HCT116 (cell line): ENCODE measurements around the gene TOMM22. TPM values are rescaled to one million over a fixed set of nuclear protein-coding genes. Genes with fewer than 3 reads are reported as not detected.
A peak's percentile ranks its signal among the peaks of the same experiment; 100 is the strongest.

Experiments
- ATAC-seq: fragments of 200-7000 bp; cut with Tn5 transposase; 2 replicates; pipeline ENCODE4 v1.9.1; 2020; ENCODE audit warnings: mild to moderate bottlenecking, moderate library complexity
- BruUV-seq: library from RNA; stranded (reverse); fragments of 400-500 nt; replicated peaks from 2 replicates; lab custom pipeline; 2021; lab: Mats Ljungman, UMichigan
- CTCF ChIA-PET: fragments of 300-600 bp; sonication (Branson Sonifier 250); formaldehyde crosslinking; loops from one replicate; lab custom pipeline; 2021; ENCODE audit warnings: antibody characterized with exemption; lab: Charles Lee
- POLR2A ChIA-PET: fragments of 300-600, 350-600 bp; sonication (Branson Sonifier 250); formaldehyde crosslinking; loops from one replicate; lab custom pipeline; 2021; ENCODE audit warnings: antibody characterized with exemption; lab: Charles Lee
- RAD21 ChIA-PET, 2 experiments: fragments of 300-600 bp; sonication (Branson Sonifier 250); formaldehyde crosslinking; loops; one replicate each; lab custom pipeline; 2023; ENCODE audit warnings: low total read pairs in 2 of 2; ENCODE audit not compliant: uncharacterized antibody in 2 of 2, unreplicated experiment in 2 of 2, low non-redundant PET in 1 of 2; lab: Charles Lee
- DNase-seq: peaks from one replicate; pipeline ENCODE4 v3.0.0-alpha.2; 2010; ENCODE audit warnings: low read depth, low spot score
- H2AFZ ChIP-seq: fragments of 200-600 bp; shearing (Covaris generic), sonication (generic); 2 replicates; pipeline ENCODE4 v1.6.1; 2017; ENCODE audit warnings: low read depth, mixed run types, mixed read lengths, antibody characterized with exemption, low read length; ENCODE audit not compliant: poor library complexity, severe bottlenecking
- H3K27ac ChIP-seq: 2 replicates; pipeline ENCODE4 v1.5.1; 2012; ENCODE audit warnings: low read depth, low read length
- H3K27me3 ChIP-seq: fragments of 200-600 bp; sonication (generic); 2 replicates; pipeline ENCODE4 v1.6.1; 2016; ENCODE audit warnings: mixed run types, low read length, mixed read lengths; ENCODE audit not compliant: insufficient read depth
- H3K36me3 ChIP-seq, 2 experiments: fragments of 200-500 bp in 1 of 2; fragments of 200-600 bp in 1 of 2; sonication (Bioruptor generic) in 1 of 2; sonication (generic) in 1 of 2; 2 replicates each; pipeline versions ENCODE4 v1.5.1 to v1.6.1; 2014 to 2016; ENCODE audit warnings: low read length in 2 of 2, inconsistent platforms in 1 of 2, mixed read lengths in 1 of 2, mixed run types in 1 of 2; ENCODE audit not compliant: insufficient read depth in 2 of 2, control insufficient read depth in 1 of 2
- H3K4me1 ChIP-seq, 2 experiments: fragments of 200-600 bp in 1 of 2; sonication (generic) in 1 of 2; 2 replicates each; pipeline versions ENCODE4 v1.5.1 to v1.6.1; 2012 to 2017; ENCODE audit warnings: low read length in 2 of 2, inconsistent platforms in 1 of 2, mild to moderate bottlenecking in 1 of 2, mixed read lengths in 1 of 2, mixed run types in 1 of 2, moderate library complexity in 1 of 2; ENCODE audit not compliant: insufficient read depth in 2 of 2, control insufficient read depth in 1 of 2
- H3K4me2 ChIP-seq: fragments of 200-600 bp; sonication (generic); 2 replicates; pipeline ENCODE4 v1.6.1; 2017; ENCODE audit warnings: mixed run types, low read length, mixed read lengths
- H3K4me3 ChIP-seq, 2 experiments: fragments of 200-600 bp in 1 of 2; sonication (generic) in 1 of 2; replicated peaks in 1 of 2; 2 replicates each; pipeline ENCODE4 v1.5.1; 2011 to 2016; ENCODE audit warnings: low read length in 2 of 2, control low read depth in 1 of 2, low read depth in 1 of 2, mild to moderate bottlenecking in 1 of 2, mixed read lengths in 1 of 2, mixed run types in 1 of 2
- H3K79me2 ChIP-seq: fragments of 200-600 bp; sonication (generic); 2 replicates; pipeline ENCODE4 v1.6.1; 2017; ENCODE audit warnings: mild to moderate bottlenecking, mixed run types, low read length, moderate library complexity, mixed read lengths; ENCODE audit not compliant: insufficient read depth
- H3K9ac ChIP-seq: fragments of 200-600 bp; sonication (generic); 2 replicates; pipeline ENCODE4 v1.6.1; 2016; ENCODE audit warnings: low read length, mixed read lengths
- H3K9me2 ChIP-seq: fragments of 200-600 bp; sonication (generic), shearing (Covaris generic); 2 replicates; pipeline ENCODE4 v1.6.1; 2017; ENCODE audit warnings: mixed run types, mild to moderate bottlenecking, moderate library complexity; ENCODE audit not compliant: insufficient read depth
- H3K9me3 ChIP-seq, 2 experiments: fragments of 200-500 bp in 1 of 2; fragments of 200-600 bp in 1 of 2; sonication (Bioruptor generic) in 1 of 2; sonication (generic) in 1 of 2; 2 replicates each; pipeline ENCODE4 v1.6.1; 2014 to 2017; ENCODE audit warnings: low read length in 2 of 2, mixed read lengths in 2 of 2, inconsistent platforms in 1 of 2, low read depth in 1 of 2, mild to moderate bottlenecking in 1 of 2, mixed run types in 1 of 2, moderate library complexity in 1 of 2; ENCODE audit not compliant: control insufficient read depth in 1 of 2, insufficient read depth in 1 of 2
- H4K20me1 ChIP-seq: fragments of 200-600 bp; sonication (generic), shearing (Covaris generic); 2 replicates; pipeline ENCODE4 v1.6.1; 2017; ENCODE audit warnings: mixed run types, mild to moderate bottlenecking, moderate library complexity; ENCODE audit not compliant: insufficient read depth
- CBX3 ChIP-seq: IDR thresholded peaks from 2 replicates; pipeline ENCODE4 v1.6.1; 2012; ENCODE audit warnings: low read depth
- EZH2 ChIP-seq: fragments of 200-600 bp; sonication (generic); IDR thresholded peaks from 2 replicates; pipeline ENCODE4 v1.6.1; 2017; ENCODE audit warnings: antibody characterized with exemption, mixed run types
- EZH2phosphoT487 ChIP-seq: fragments of 200-600 bp; IDR thresholded peaks from 2 replicates; pipeline ENCODE4 v1.6.1; 2018; ENCODE audit warnings: antibody characterized with exemption, borderline replicate concordance
- MAX ChIP-seq: IDR thresholded peaks from 2 replicates; pipeline ENCODE4 v1.6.1; 2012
- POLR2A ChIP-seq: IDR thresholded peaks from 2 replicates; pipeline ENCODE4 v1.7.0; 2011; ENCODE audit warnings: borderline replicate concordance; ENCODE audit not compliant: insufficient read depth, insufficient read length; ENCODE audit errors: extremely low read depth
- RAD21 ChIP-seq: IDR thresholded peaks from 2 replicates; pipeline ENCODE4 v1.6.1; 2012; ENCODE audit warnings: low read depth, mild to moderate bottlenecking
- ZFX ChIP-seq: fragments of 450-650 bp; IDR thresholded peaks from 2 replicates; pipeline ENCODE4 v1.6.1; 2017
- intact Hi-C: fragments of 100-400 bp; cut with micrococcal nuclease; formaldehyde crosslinking; loops from 2 replicates; pipeline ENCODE4 v1.10.0; 2022
- total RNA-seq: library from RNA; stranded (reverse); gene quantifications from one replicate; pipeline ENCODE4 v1.2.1, GENCODE V29; 2021; ENCODE audit not compliant: unreplicated experiment

Gene TOMM22
- total RNA-seq, 1 experiment from 2014 or later: 136 TPM

- TF ChIP-seq RAD21: no peak
- TF ChIP-seq CBX3: no peak
- TF ChIP-seq, all 23 proteins: peak for 5
Measured at GRCh38 chr22:38705235-38706100, 23.7 kb downstream of the TOMM22 start, which contains the start of gene GTPBP1 (continued).

GRCh38 chr22:38706101-38706900, 24.5 kb downstream of the TOMM22 start:
- Histone ChIP-seq H4K20me1 (no peaks in the 10 kb centered on the region), H3K27me3 (no peaks in the 10 kb centered on the region), H3K4me3 (peak overlapping the region; percentile 85 to 91), H3K36me3 (peaks cover 0 to 10% of the 10 kb centered on the region in 2 experiments; a peak in 2 of 4 replicates), H3K4me2 (peak overlapping the region; percentile 88), H2AFZ (no peak overlapping the region), H3K4me1 (peaks cover 21 to 43% of the 10 kb centered on the region in 2 experiments), H3K79me2 (peaks cover 53% of the 10 kb centered on the region), H3K9me2 (no peaks in the 10 kb centered on the region), H3K27ac (peak overlapping the region; percentile 84)
- ChIA-PET RAD21 (interaction anchor here in 1 of 2 experiments (0.9 kb wide), 1 partner anchor 25 kb away, joined by 3 read pairs; the partner anchor contains the start of gene TOMM22), POLR2A (interaction anchor here (0.8 to 1.9 kb wide), 6 partner anchors 9 to 48 kb away, joined by 3 to 14 read pairs (median 5); partner anchors contain the start of gene TOMM22), CTCF (interaction anchor here (0.8 to 1.8 kb wide), 6 partner anchors 19 to 654 kb away, joined by 3 to 4 read pairs (median 4); partner anchors contain the start of gene TOMM22)
- DNase-seq: no peak
- intact Hi-C loops: no loop called here
- TF ChIP-seq EZH2phosphoT487 (no peak), ZFX (peak; percentile 96), POLR2A (peak; percentile 18), MAX (peak; percentile 31; the same call in 1 of the 2 replicates), EZH2 (no peak)
- TF ChIP-seq, all 23 proteins: peak for 3
- BruUV-seq: no TSS peak
- Histone ChIP-seq H3K9me3 (no peaks in the 10 kb centered on the region), H3K9ac (peak overlapping the region; percentile 93)
- ATAC-seq: peak; percentile 3
